Natural killer cell treated with Interleukin-12 subunit alpha and Interleukin-12 subunit beta and Interleukin-15 and Interleukin-18, amount 100 ng/mL, for 72 hours (primary cell): Measurements from ENCODE around the gene NLRC5. TPM values are rescaled to one million over a fixed set of nuclear protein-coding genes. Genes with fewer than 3 reads are reported as not detected.
A peak's percentile ranks its signal among the peaks of the same experiment; 100 is the strongest.
"Not testable (repeated sequence)": the region's sequence is repeated elsewhere in the genome, so short reads cannot be mapped to it uniquely, and the experiment has no call there.

Source experiments
- ATAC-seq, 2 donors: fragments of 150-1000 bp; cut with Tn5 transposase in 1 of 2; sonication (Bioruptor Pico), chemical (Tn5 transposase) in 1 of 2; 2 replicates each; pipeline ENCODE4 v1.10.0; 2021
- DNase-seq: peaks from one replicate; pipeline ENCODE4 v3.0.0; 2022; ENCODE audit warnings: low spot score
- H3K27ac Mint-ChIP-seq, 2 donors: 1 replicate in 1 of 2; 2 replicates in 1 of 2; pipeline ENCODE4 v1.8.0; 2022; ENCODE audit warnings: mixed read lengths in 2 of 2, mild to moderate bottlenecking in 1 of 2, moderate library complexity in 1 of 2
- H3K27me3 Mint-ChIP-seq, 2 donors: 1 replicate in 1 of 2; 2 replicates in 1 of 2; pipeline ENCODE4 v1.8.0; 2022; ENCODE audit warnings: mixed read lengths in 2 of 2
- H3K36me3 Mint-ChIP-seq: one replicate; pipeline ENCODE4 v1.8.0; 2022; ENCODE audit warnings: mixed read lengths
- H3K4me1 Mint-ChIP-seq, 2 donors: 1 replicate in 1 of 2; 2 replicates in 1 of 2; pipeline ENCODE4 v1.8.0; 2022; ENCODE audit warnings: low read depth in 2 of 2, mixed read lengths in 2 of 2, mild to moderate bottlenecking in 1 of 2
- H3K4me3 Mint-ChIP-seq: one replicate; pipeline ENCODE4 v1.8.0; 2022; ENCODE audit warnings: mixed read lengths
- H3K9me3 Mint-ChIP-seq: 2 replicates; pipeline ENCODE4 v1.8.0; 2022; ENCODE audit warnings: mixed read lengths
- total RNA-seq, 2 donors: library from RNA; stranded (reverse); gene quantifications; one replicate each; pipeline ENCODE4 v1.2.3, GENCODE V29; 2022

The NLRC5 gene
- total RNA-seq, 2 donors from 2014 or later = 190 to 316 TPM

- peak overlapping the region; percentile 13 to 90 for H3K27ac Mint-ChIP-seq
- peaks cover 9% of the 10 kb centered on the region for H3K36me3 Mint-ChIP-seq
- H3K27me3 Mint-ChIP-seq = no peaks in the 10 kb centered on the region
- DNase-seq (no peak), ATAC-seq (no peak)
- H3K9me3 Mint-ChIP-seq = no peaks in the 10 kb centered on the region
- no peak overlapping the region for H3K4me3 Mint-ChIP-seq
- peaks cover 6 to 19% of the 10 kb centered on the region in 2 donors for H3K4me1 Mint-ChIP-seq
These were observed 58.7 kb downstream of the NLRC5 start for GRCh38 chr16:57048095-57048494.

- peaks cover 11% of the 10 kb centered on the region for H3K36me3 Mint-ChIP-seq
These were observed 60.3 kb downstream of the NLRC5 start for GRCh38 chr16:57049678-57050077.

GRCh38 chr16:57051696-57052228, 62.4 kb downstream of the NLRC5 start:
- DNase-seq (no peak), ATAC-seq (no peak)
- no peaks in the 10 kb centered on the region for H3K27me3 Mint-ChIP-seq
- H3K9me3 Mint-ChIP-seq = no peaks in the 10 kb centered on the region
- H3K4me1 Mint-ChIP-seq = peaks cover 0 to 8% of the 10 kb centered on the region in 2 donors
- H3K4me3 Mint-ChIP-seq = no peak overlapping the region
- peaks cover 11% of the 10 kb centered on the region for H3K36me3 Mint-ChIP-seq
- peak overlapping the region in 1 of 2 donors; percentile 21 for H3K27ac Mint-ChIP-seq

More at GRCh38 chr16:57049678-57050077, 60.3 kb downstream of the NLRC5 start:
- no peak for DNase-seq
- Mint-ChIP-seq H3K27me3 (no peaks in the 10 kb centered on the region), H3K27ac (peak overlapping the region in 1 of 2 donors; percentile 60), H3K9me3 (no peaks in the 10 kb centered on the region), H3K4me1 (peaks cover 0 to 15% of the 10 kb centered on the region in 2 donors), H3K4me3 (no peak overlapping the region)
- ATAC-seq = peak in 1 of 2 donors; percentile 34

GRCh38 chr16:57053206-57053605, 63.8 kb downstream of the NLRC5 start:
- ATAC-seq = no peak
- Mint-ChIP-seq H3K9me3 (no peaks in the 10 kb centered on the region), H3K36me3 (peaks cover 15% of the 10 kb centered on the region)

GRCh38 chr16:57054338-57054737, 65.0 kb downstream of the NLRC5 start:
- Mint-ChIP-seq H3K4me3 (no peak overlapping the region), H3K27ac (no peak overlapping the region), H3K9me3 (no peaks in the 10 kb centered on the region), H3K36me3 (peaks cover 13% of the 10 kb centered on the region), H3K4me1 (peaks cover 6 to 12% of the 10 kb centered on the region in 2 donors), H3K27me3 (no peaks in the 10 kb centered on the region)
- DNase-seq (no peak), ATAC-seq (no peak)

More at GRCh38 chr16:57053206-57053605, 63.8 kb downstream of the NLRC5 start:
- Mint-ChIP-seq H3K4me3 (no peak overlapping the region), H3K27me3 (no peaks in the 10 kb centered on the region), H3K27ac (peak overlapping the region; percentile 6 to 21), H3K4me1 (peaks cover 6 to 12% of the 10 kb centered on the region in 2 donors)
- no peak for DNase-seq

GRCh38 chr16:57054771-57055170, 65.4 kb downstream of the NLRC5 start:
- no peak overlapping the region for H3K4me3 Mint-ChIP-seq
- ATAC-seq (no peak), DNase-seq (no peak)
- H3K9me3 Mint-ChIP-seq = no peaks in the 10 kb centered on the region
- H3K27me3 Mint-ChIP-seq = no peaks in the 10 kb centered on the region
- peaks cover 13% of the 10 kb centered on the region for H3K36me3 Mint-ChIP-seq
- peaks cover 6 to 12% of the 10 kb centered on the region in 2 donors for H3K4me1 Mint-ChIP-seq
- no peak overlapping the region for H3K27ac Mint-ChIP-seq

GRCh38 chr16:57055671-57056070, 66.3 kb downstream of the NLRC5 start:
- peaks cover 19% of the 10 kb centered on the region for H3K36me3 Mint-ChIP-seq
- H3K4me1 Mint-ChIP-seq = peaks cover 13 to 18% of the 10 kb centered on the region in 2 donors
- H3K9me3 Mint-ChIP-seq = no peaks in the 10 kb centered on the region
- no peaks in the 10 kb centered on the region for H3K27me3 Mint-ChIP-seq
- H3K27ac Mint-ChIP-seq = no peak overlapping the region
- DNase-seq (no peak), ATAC-seq (peak in 1 of 2 donors; percentile 19)
- H3K4me3 Mint-ChIP-seq = no peak overlapping the region

- Mint-ChIP-seq H3K9me3 (no peaks in the 10 kb centered on the region), H3K4me3 (no peak overlapping the region), H3K36me3 (peaks cover 14% of the 10 kb centered on the region), H3K27me3 (no peaks in the 10 kb centered on the region), H3K4me1 (peaks cover 10 to 15% of the 10 kb centered on the region in 2 donors), H3K27ac (peak overlapping the region in 1 of 2 donors; percentile 34)
- DNase-seq (no peak), ATAC-seq (no peak)
These were observed 69.0 kb downstream of the NLRC5 start for GRCh38 chr16:57058291-57058861.

GRCh38 chr16:57060323-57061083, 71.1 kb downstream of the NLRC5 start:
- no peak for DNase-seq
- peak in 1 of 2 donors; percentile 47 for ATAC-seq
- H3K27ac Mint-ChIP-seq = peak overlapping the region; percentile 4 to 39
- no peaks in the 10 kb centered on the region for H3K9me3 Mint-ChIP-seq
- H3K4me3 Mint-ChIP-seq = no peak overlapping the region
- H3K4me1 Mint-ChIP-seq = peaks cover 12 to 15% of the 10 kb centered on the region in 2 donors
- peaks cover 14% of the 10 kb centered on the region for H3K36me3 Mint-ChIP-seq
- no peaks in the 10 kb centered on the region for H3K27me3 Mint-ChIP-seq

- Mint-ChIP-seq H3K27me3 (no peaks in the 10 kb centered on the region), H3K4me1 (peaks cover 12 to 15% of the 10 kb centered on the region in 2 donors), H3K9me3 (no peaks in the 10 kb centered on the region), H3K36me3 (peaks cover 14% of the 10 kb centered on the region), H3K27ac (peak overlapping the region; percentile 4 to 39), H3K4me3 (no peak overlapping the region)
- peak; percentile 28 to 43 for ATAC-seq
- DNase-seq = no peak
These were observed 71.9 kb downstream of the NLRC5 start for GRCh38 chr16:57061084-57061905.

GRCh38 chr16:57062329-57062728, 73.0 kb downstream of the NLRC5 start:
- H3K36me3 Mint-ChIP-seq = peaks cover 13% of the 10 kb centered on the region
- no peak overlapping the region for H3K27ac Mint-ChIP-seq
- no peaks in the 10 kb centered on the region for H3K9me3 Mint-ChIP-seq
- no peaks in the 10 kb centered on the region for H3K27me3 Mint-ChIP-seq
- no peak overlapping the region for H3K4me3 Mint-ChIP-seq
- ATAC-seq = no peak
- peaks cover 15 to 17% of the 10 kb centered on the region in 2 donors for H3K4me1 Mint-ChIP-seq
- DNase-seq = no peak

- H3K36me3 Mint-ChIP-seq, DNase-seq: not testable (repeated sequence)
These were observed 73.8 kb downstream of the NLRC5 start for GRCh38 chr16:57063189-57063588.

GRCh38 chr16:57064995-57065394, 75.6 kb downstream of the NLRC5 start:
- Mint-ChIP-seq H3K4me3 (no peak overlapping the region), H3K27me3 (no peaks in the 10 kb centered on the region), H3K4me1 (peaks cover 25 to 26% of the 10 kb centered on the region in 2 donors), H3K36me3 (peaks cover 17% of the 10 kb centered on the region), H3K9me3 (no peaks in the 10 kb centered on the region), H3K27ac (no peak overlapping the region)
- ATAC-seq = no peak
- no peak for DNase-seq

More at GRCh38 chr16:57063189-57063588, 73.8 kb downstream of the NLRC5 start:
- H3K4me1 Mint-ChIP-seq = peaks cover 9 to 13% of the 10 kb centered on the region in 2 donors
- not testable (repeated sequence) for H3K9me3 Mint-ChIP-seq, H3K27me3 Mint-ChIP-seq, H3K27ac Mint-ChIP-seq, H3K4me3 Mint-ChIP-seq, ATAC-seq
